Posterior cingulate gyrus (tissue), 11 donors: ENCODE data around the gene KCNQ1.

Source experiments
- DNase-seq, 10 donors: peaks; one replicate each; pipeline versions ENCODE4 v3.0.0 to v3.0.0-alpha.2; 2020 to 2021; ENCODE audit warnings: mixed read lengths in 3 of 10
- intact Hi-C: fragments of 100-400 bp; cut with DNase I; formaldehyde crosslinking; loops from one replicate; pipeline ENCODE4 v1.15.1; 2023

The KCNQ1 gene

GRCh38 chr11:2896047-2896446 is 451.2 kb downstream of the KCNQ1 start:
- intact Hi-C loops, result no loop called here
- DNase-seq, result no peak

- intact Hi-C loops, result no loop called here
- DNase-seq, result no peak
These were observed 452.2 kb downstream of the KCNQ1 start for GRCh38 chr11:2897048-2897447.

- no peak for DNase-seq
These were observed 453.7 kb downstream of the KCNQ1 start for GRCh38 chr11:2898366-2899079.

More at GRCh38 chr11:2898366-2899079, 453.7 kb downstream of the KCNQ1 start:
- intact Hi-C loops, result no loop called here
